Activated naive CD8-positive, alpha-beta T cell treated with anti-CD3 and anti-CD28 coated beads, Interleukin-2, amount 10 ng/mL, durations not matched to agents 7 days and 5 days (primary cell): ENCODE data around the gene SLC10A6. TPM values are rescaled to one million over a fixed set of nuclear protein-coding genes. Genes with fewer than 3 reads are reported as not detected.

Experiments
- ATAC-seq: fragments of 150-1000 bp; cut with Tn5 transposase; one replicate; pipeline ENCODE4 v1.10.0; 2021; ENCODE audit warnings: low read depth, moderate library complexity
- POLR2A ChIA-PET: fragments of 350-600 bp; sonication (Branson Sonifier 250); formaldehyde crosslinking; loops from one replicate; lab custom pipeline; 2021; ENCODE audit warnings: antibody characterized with exemption; lab: Charles Lee
- DNase-seq: peaks from one replicate; pipeline ENCODE4 v3.0.0; 2021
- H3K27ac Mint-ChIP-seq: one replicate; pipeline ENCODE4 v1.8.0; 2022; ENCODE audit warnings: mild to moderate bottlenecking, mixed read lengths
- H3K27me3 Mint-ChIP-seq: one replicate; pipeline ENCODE4 v1.8.0; 2022; ENCODE audit warnings: mild to moderate bottlenecking, moderate library complexity, mixed read lengths
- H3K36me3 Mint-ChIP-seq: one replicate; pipeline ENCODE4 v1.8.0; 2021; ENCODE audit warnings: mild to moderate bottlenecking, mixed read lengths
- H3K4me1 Mint-ChIP-seq: one replicate; pipeline ENCODE4 v1.8.0; 2021; ENCODE audit warnings: mixed read lengths
- H3K4me3 Mint-ChIP-seq: one replicate; pipeline ENCODE4 v1.8.0; 2022; ENCODE audit warnings: mild to moderate bottlenecking, moderate library complexity, mixed read lengths
- H3K9me3 Mint-ChIP-seq: one replicate; pipeline ENCODE4 v1.8.0; 2021; ENCODE audit warnings: mixed read lengths
- total RNA-seq, 2 experiments: library from RNA; stranded (reverse); gene quantifications; one replicate each; pipeline ENCODE4 v1.2.3, GENCODE V29; 2021

SLC10A6 gene
- total RNA-seq, 2 experiments from 2014 or later: not detected

GRCh38 chr4:86791126-86791525 is 58.1 kb downstream of the SLC10A6 start:
- Mint-ChIP-seq H3K9me3 (no peaks in the 10 kb centered on the region), H3K4me3 (no peak overlapping the region), H3K4me1 (no peaks in the 10 kb centered on the region), H3K27me3 (peaks cover 2% of the 10 kb centered on the region), H3K36me3 (no peaks in the 10 kb centered on the region), H3K27ac (no peak overlapping the region)
- POLR2A ChIA-PET: no interaction called here
- ATAC-seq: no peak
- DNase-seq: no peak

- no peak overlapping the region for H3K27ac Mint-ChIP-seq
- H3K9me3 Mint-ChIP-seq: no peaks in the 10 kb centered on the region
- POLR2A ChIA-PET: no interaction called here
- H3K36me3 Mint-ChIP-seq: no peaks in the 10 kb centered on the region
- H3K4me3 Mint-ChIP-seq: no peak overlapping the region
- ATAC-seq (no peak), DNase-seq (no peak)
- H3K4me1 Mint-ChIP-seq: no peaks in the 10 kb centered on the region
- peaks cover 2% of the 10 kb centered on the region for H3K27me3 Mint-ChIP-seq
Observed at GRCh38 chr4:86788826-86789225, 60.4 kb downstream of the SLC10A6 start.

DNA sequence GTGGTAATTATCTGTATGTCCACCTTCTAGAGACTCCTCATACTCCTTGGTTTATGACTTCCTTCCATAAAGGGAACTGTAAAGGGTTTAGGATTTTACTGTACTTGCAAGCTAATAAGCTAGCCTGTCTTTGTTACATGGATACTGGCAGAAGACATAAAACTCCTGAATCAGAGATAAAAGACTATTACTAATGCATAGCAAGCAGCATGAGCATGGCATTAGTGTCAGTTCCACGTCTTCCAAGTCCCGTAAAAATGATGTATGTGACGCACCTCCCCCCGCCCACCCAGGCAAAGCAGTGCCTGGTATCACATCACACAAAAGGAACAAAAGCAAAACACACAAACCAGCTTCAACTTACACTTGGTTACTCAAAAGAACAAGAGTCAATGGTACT is 71.0 kb downstream of the SLC10A6 start:
- DNase-seq (no peak), ATAC-seq (no peak)
- Mint-ChIP-seq H3K4me1 (no peaks in the 10 kb centered on the region), H3K36me3 (no peaks in the 10 kb centered on the region), H3K4me3 (no peak overlapping the region), H3K27ac (no peak overlapping the region), H3K9me3 (no peaks in the 10 kb centered on the region), H3K27me3 (no peaks in the 10 kb centered on the region)
- POLR2A ChIA-PET: no interaction called here

DNA sequence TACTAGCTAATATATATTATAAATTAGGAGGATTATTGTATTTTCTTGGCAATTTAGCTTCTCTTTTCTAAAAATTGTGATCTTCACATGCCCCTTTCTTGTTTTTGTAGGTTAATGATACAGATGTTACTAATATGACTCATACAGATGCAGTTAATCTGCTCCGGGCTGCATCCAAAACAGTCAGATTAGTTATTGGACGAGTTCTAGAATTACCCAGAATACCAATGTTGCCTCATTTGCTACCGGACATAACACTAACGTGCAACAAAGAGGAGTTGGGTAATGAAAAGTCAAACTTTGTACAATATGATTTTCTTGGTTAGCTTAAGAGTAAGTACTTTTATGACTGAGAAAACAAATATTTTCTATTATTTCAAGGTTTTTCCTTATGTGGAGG is 74.1 kb downstream of the SLC10A6 start:
- Mint-ChIP-seq H3K4me1 (no peaks in the 10 kb centered on the region), H3K9me3 (no peaks in the 10 kb centered on the region), H3K27me3 (peaks cover 5% of the 10 kb centered on the region), H3K27ac (no peak overlapping the region), H3K4me3 (no peak overlapping the region), H3K36me3 (no peaks in the 10 kb centered on the region)
- POLR2A ChIA-PET: no interaction called here
- DNase-seq: no peak
- ATAC-seq: no peak

Other genes starting within 250 kb of the SLC10A6 start
- gene C4orf36, start 43.0 kb upstream of the SLC10A6 start, total RNA-seq: under 1 TPM in 1 of 2 experiments, not detected in 1; 0.44 TPM
- 10 to 100 TPM; 57.1 to 62.5 TPM for gene AFF1, start 85.6 kb upstream of the SLC10A6 start, total RNA-seq